GM21737 (cell line): Measurements from ENCODE around the gene LIPH.
"Not testable (repeated sequence)": the region's sequence is repeated elsewhere in the genome, so short reads cannot be mapped to it uniquely, and the experiment has no call there.

Experiments used
- ATAC-seq: cut with Tn5 transposase; IDR thresholded peaks from one replicate; pipeline ENCODE4 v1.9.1; 2021; ENCODE audit warnings: mild to moderate bottlenecking, moderate library complexity; ENCODE audit not compliant: unreplicated experiment

LIPH gene

GRCh38 chr3:185552358-185552877 is at the start of gene LIPH:
Gene LIPH, minus strand, starts transcription at chr3:185552588. Its CDS starts 117 bp downstream, at chr3:185552471.
- peak; percentile 77 for ATAC-seq

GRCh38 chr3:185595526-185595925 is 43.1 kb upstream of the LIPH start:
- no peak for ATAC-seq

GRCh38 chr3:185594073-185594472 is 41.7 kb upstream of the LIPH start:
- ATAC-seq = no peak

GRCh38 chr3:185586686-185587039 is 34.3 kb upstream of the LIPH start:
- ATAC-seq = no peak

- peak; percentile 92 for ATAC-seq
These were observed 33.7 kb upstream of the LIPH start, which contains the start of gene SENP2 for GRCh38 chr3:185585859-185586685. Gene SENP2, plus strand, starts transcription at chr3:185586295. Its CDS starts 119 bp downstream, at chr3:185586414.

GRCh38 chr3:185585518-185585858 is 33.1 kb upstream of the LIPH start:
- ATAC-seq = no peak

- no peak for ATAC-seq
These were observed 32.3 kb upstream of the LIPH start for GRCh38 chr3:185584686-185585085.

GRCh38 chr3:185583925-185584324 is 31.5 kb upstream of the LIPH start:
- ATAC-seq = no peak

- no peak for ATAC-seq
These were observed 30.5 kb upstream of the LIPH start for GRCh38 chr3:185582871-185583270.

- ATAC-seq = no peak
These were observed 29.8 kb upstream of the LIPH start for GRCh38 chr3:185582236-185582635.

- ATAC-seq = peak; percentile 81
These were observed 22.9 kb upstream of the LIPH start for GRCh38 chr3:185575108-185575869.

GRCh38 chr3:185572183-185572582 is 19.8 kb upstream of the LIPH start:
- no peak for ATAC-seq

- no peak for ATAC-seq
These were observed 9.6 kb upstream of the LIPH start for GRCh38 chr3:185561958-185562357.

- no peak for ATAC-seq
These were observed 9.1 kb upstream of the LIPH start for GRCh38 chr3:185561374-185561943.

- ATAC-seq = no peak
These were observed 8.3 kb upstream of the LIPH start for GRCh38 chr3:185560676-185561075.

- no peak for ATAC-seq
These were observed 7.3 kb upstream of the LIPH start for GRCh38 chr3:185559706-185560090.

GRCh38 chr3:185558395-185558794 is 6.0 kb upstream of the LIPH start:
- ATAC-seq = no peak

- not testable (repeated sequence) for ATAC-seq
These were observed 4.3 kb upstream of the LIPH start for GRCh38 chr3:185556640-185557039.

GRCh38 chr3:185555860-185556347 is 3.5 kb upstream of the LIPH start:
- ATAC-seq = no peak

GRCh38 chr3:185555101-185555501 is 2.7 kb upstream of the LIPH start:
- ATAC-seq = no peak

GRCh38 chr3:185549651-185550111 is 2.7 kb downstream of the LIPH start:
- no peak for ATAC-seq
